Left renal pelvis (tissue), 4 donors: ENCODE results near the gene SLC5A9. TPM values are rescaled to one million over a fixed set of nuclear protein-coding genes. Genes with fewer than 3 reads are reported as not detected.
A peak's percentile ranks its signal among the peaks of the same experiment; 100 is the strongest.

Source experiments
- DNase-seq, 4 donors: peaks; one replicate each; pipeline ENCODE4 v3.0.0-alpha.2; 2013; ENCODE audit warnings: low read depth in 4 of 4, low spot score in 3 of 4
- polyA plus RNA-seq, 4 donors: library from polyadenylated mRNA; unstranded; fragments of 120-200 nt; gene quantifications; one replicate each; pipeline ENCODE4 v1.2.1, GENCODE V29; 2013; ENCODE audit not compliant: insufficient read length in 4 of 4

Gene SLC5A9
- polyA plus RNA-seq: 10 to 100 TPM in 3 of 4 donors, 1 to 10 TPM in 1; 1.9 to 18.7 (median 13.0) TPM

DNA sequence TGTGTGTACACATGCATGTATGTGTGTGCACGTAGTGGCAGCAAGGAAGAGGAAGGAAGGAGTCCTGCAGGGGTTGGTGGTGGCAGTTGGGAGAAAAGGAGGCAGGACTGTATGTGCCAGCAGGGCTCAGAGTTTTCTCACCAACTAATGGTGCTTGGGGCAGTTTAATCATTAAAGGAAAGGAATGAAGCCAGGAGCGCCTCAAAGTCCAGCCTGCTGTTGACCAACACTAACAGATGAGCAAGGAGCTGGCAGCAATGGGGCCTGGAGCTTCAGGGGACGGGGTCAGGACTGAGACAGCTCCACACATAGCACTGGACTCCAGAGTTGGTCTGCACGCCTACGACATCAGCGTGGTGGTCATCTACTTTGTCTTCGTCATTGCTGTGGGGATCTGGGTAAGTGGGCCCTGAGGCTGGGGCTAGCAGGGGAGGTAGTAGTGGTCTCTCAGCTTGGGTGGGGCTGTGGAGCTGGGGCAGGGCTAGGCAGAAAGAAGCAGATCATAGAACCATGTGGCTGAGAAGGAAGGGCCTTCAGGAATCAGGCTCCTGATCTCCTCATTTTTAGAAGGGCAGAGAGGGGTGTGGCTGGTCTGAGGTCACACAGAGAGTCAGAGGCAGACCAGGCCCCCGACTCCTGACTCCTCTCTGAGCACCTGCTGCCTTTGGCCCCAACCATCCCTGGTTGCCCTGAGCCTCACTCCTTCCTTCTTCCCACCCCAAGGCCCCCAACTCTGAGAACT, at the start of gene SLC5A9:
SLC5A9 (plus strand) TSS at position 216 of the 742 bp plus-strand sequence; CDS start at position 237, 21 bp downstream.
- DNase-seq: no peak

DNA sequence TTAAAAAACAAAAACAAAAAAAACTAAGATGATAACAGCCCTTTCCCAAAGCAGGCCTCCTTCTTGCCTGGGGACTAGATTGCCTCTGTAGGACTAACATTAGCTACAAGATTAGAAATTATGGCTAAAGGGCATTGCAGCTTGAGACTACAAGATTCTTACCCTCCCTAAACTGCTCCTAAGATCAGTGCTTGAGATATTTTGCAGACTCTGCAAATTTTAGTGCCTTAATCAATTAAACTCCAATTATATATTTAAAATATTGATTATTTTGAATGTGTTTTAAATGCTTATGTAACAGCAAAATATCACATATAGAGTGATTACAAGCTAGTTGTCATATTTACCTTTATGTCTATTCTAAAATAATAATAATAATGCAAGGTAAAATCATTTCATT, 47.4 kb upstream of the SLC5A9 start:
- DNase-seq: no peak

GRCh38 chr1:48177257-48177656, 45.3 kb upstream of the SLC5A9 start:
- no peak for DNase-seq

DNA sequence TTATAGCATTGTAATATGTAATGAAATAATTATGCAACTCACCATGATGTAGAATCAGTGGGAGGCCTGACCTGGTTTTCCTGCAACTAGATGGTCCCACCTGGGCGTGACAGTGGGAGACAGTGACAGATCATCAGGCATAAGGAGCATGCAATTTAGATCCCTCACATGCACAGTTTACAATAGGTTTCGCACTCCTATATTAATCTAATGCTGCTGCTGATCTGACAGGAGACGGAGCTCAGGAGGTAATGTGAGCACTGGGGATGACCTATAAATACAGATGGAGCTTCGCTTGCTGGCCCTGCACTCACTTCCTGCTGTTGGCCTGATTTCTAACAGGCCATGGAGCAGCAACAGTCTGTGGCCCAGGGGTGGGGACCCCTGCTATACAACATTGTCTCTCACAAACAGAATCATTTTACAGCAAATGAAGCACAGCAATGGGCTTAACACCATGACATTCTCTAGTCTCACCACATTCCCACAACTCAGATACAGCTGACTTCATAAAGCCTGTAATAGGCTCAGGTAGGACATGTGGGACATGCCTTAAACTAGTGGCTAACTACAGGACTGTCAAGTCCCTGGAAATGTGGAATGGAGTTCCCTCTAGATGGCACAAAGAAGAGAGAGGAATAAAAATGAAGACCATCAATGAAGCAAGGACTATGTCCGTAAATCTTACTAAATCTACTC, 40.7 kb upstream of the SLC5A9 start:
- DNase-seq: no peak

- no peak for DNase-seq
Measured at GRCh38 chr1:48182439-48182838, 40.1 kb upstream of the SLC5A9 start.

- no peak for DNase-seq
Measured at GRCh38 chr1:48186306-48186839, 36.1 kb upstream of the SLC5A9 start.

DNA sequence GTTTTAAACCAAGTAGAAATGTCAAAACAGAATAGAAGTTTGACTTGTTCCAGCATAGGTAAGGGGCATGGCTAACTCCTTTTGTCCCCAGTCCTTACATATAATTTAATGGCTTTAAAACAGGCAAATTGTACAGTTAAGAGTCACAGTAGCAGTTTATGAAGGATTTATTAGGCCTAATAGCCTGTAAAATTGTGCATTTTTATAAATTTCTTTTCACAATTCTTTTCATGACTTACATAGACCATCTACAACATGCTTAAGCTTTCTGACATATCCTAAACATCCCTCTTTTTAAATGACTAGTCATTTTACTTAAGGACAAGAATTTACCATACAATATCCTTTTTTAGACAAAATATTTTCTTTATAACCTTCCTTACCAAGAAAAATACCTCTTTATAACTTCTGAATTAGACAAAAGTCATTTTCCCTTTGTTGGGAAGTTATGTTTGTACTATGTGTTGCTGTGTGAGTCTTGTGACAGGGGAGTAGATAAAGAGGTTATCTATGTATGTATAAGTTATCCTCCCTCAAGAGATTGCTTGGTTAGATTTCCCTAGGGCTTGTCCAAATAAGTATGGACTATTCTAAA, 34.5 kb upstream of the SLC5A9 start:
- no peak for DNase-seq

DNA sequence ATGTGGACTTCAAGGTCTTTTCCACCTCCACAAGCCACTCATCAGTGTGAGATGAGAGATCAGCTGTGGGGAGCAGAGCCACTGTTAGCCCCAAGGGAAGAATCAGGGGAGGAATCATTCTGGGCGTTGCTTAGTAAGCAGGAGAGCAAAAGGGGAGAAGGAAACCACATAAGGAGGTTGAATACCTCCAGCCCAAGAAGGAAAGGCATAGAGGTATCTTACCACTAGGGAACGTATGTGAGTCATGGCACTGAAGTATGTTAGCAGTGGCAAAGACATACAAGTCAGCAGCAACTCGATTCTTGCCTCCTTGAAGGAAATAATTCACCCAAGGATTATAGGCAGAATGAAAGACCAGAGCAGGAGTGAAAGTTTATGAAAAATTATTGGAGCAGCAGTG, 31.6 kb upstream of the SLC5A9 start:
- DNase-seq: no peak

DNA sequence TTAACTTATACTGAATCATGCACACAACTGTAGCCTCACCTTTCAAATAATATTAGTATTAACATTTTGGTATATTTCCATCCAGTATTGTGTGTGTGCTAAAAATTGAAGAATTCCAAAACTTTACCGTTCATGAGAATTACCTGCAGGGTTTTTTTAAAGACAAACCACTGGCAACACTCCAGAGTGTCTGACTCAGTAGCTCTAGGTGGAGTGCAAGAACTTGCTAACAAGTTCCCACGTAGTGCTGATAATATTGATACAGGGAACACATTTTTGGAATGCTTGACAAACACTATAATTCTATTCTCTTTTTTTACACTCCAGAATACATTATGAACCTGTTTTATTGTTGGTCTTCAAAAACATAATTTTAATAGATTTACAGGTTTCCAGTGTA, 27.7 kb upstream of the SLC5A9 start:
- DNase-seq: no peak

DNA sequence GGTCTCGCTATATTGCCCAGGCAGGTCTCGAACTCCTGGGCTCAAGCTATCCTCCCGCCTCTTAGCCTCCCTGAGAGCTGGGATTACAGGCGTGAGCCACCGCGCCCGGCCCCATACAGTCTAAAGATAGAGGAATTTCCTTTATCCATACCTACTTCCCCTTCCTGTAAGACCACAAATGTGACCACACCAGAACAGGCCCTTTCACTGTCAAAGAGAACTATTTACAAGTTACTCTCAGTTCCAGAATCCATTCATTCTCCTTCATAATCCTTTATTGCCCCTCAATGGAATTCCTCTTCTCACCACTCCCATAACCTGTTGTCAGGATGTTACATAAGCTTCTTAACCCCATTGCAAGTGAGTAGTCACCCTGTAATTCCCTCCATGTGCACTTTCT, 26.3 kb upstream of the SLC5A9 start:
- no peak for DNase-seq

- no peak for DNase-seq
Measured at GRCh38 chr1:48198970-48199369, 23.5 kb upstream of the SLC5A9 start.

GRCh38 chr1:48200166-48200900, 22.2 kb upstream of the SLC5A9 start:
- DNase-seq: no peak

DNA sequence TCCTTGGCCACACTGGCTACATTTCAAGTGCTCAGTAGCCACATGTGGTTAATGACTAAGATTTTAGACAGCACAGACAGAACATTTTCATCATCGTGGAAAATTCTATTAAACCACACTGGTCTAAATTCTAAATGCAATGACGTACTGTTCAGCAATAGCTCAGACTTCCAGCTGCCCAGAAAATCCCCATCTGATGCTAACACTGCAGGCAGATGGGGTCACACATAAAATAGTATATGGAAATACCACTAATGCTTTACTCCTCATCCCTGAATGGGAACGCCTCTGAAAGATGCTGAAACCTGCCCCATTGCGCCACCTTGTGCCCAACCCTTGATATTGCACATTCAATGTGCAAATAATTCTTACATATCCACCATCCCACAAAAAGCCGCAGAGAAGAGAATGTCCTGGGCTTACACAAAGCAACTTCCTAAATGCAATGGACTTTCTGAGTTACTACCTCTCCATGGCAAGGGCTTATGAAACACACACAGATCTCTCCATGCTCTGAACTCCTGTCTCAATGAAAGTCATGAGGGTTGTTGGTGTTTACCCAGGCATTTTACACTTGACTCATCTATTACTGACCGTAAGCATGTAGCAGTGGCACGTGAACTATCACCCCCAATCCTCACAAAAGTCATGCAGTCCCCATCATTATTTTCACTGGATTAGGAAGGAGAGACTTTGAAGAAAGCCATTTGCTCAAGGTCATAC, 20.3 kb upstream of the SLC5A9 start:
- peak in 1 of 4 donors; percentile 47 for DNase-seq

DNA sequence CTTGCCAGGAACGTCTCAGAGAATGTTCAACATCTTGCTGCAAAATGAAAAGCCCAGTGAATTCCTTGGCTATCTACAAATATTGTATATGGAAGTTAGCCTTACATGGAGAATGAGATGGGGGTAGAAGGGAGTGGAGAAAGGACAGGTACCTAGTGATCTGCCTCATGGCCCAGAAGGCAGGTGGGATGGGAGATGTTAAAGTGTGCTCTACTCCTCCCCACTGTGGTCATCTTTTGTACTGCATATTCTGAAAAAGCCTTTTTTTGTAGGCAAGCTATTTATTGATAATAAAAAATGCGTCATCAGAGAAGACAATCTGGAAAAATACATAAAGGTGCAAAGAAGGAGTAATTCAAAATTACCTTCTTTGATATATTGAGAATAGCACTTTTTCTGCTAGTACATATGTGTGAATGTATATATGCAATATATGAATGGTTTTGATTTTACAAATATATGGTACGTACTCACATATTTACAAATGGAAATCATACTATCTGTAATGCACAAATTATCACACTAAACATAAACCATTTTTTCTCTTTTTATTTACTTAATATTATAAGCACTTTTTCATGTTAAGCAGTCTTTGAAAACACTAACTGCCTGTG, 19.1 kb upstream of the SLC5A9 start:
- DNase-seq: no peak

DNA sequence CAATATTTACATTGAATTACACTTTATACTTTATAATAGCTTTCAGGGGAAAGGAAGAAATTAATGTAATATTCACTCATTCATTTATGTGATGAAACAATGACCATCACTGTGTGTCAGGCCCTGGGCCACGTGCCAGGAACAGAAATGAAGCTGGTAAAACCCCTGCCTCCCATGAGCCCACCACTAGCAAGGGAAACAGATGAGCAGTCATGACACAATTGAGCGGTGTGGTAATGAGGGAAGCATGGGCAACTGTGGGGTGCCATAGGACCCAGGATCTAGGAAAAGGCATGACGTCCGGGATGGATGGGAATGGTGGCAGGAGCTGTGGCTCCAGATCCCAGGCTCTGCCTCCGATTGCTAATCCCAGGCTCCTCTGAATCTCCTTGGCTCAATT, 17.0 kb upstream of the SLC5A9 start:
- no peak for DNase-seq

GRCh38 chr1:48206371-48206770, 16.1 kb upstream of the SLC5A9 start:
- DNase-seq: no peak

DNA sequence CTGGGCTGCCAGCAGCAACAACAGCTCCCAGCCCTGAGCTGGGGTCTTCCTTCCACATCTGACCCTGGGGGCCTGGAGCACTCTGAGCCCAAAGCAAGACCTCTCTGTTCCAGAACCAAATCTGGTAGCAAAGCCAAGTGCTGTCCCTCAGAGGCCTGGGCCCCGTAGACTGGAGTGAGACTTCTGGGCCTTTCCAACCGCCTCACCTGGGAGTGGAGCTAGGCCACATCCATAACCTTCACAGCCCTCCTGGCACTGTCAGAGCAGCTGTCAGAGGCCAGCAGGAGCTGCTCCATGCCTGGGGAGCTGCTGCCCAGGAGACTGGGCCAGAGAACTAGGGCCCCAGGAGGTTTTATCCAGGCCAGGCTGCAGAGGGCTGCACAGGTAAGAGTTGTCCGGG, 15.4 kb upstream of the SLC5A9 start:
- no peak for DNase-seq

GRCh38 chr1:48207536-48208075, 14.9 kb upstream of the SLC5A9 start:
- DNase-seq: no peak

DNA sequence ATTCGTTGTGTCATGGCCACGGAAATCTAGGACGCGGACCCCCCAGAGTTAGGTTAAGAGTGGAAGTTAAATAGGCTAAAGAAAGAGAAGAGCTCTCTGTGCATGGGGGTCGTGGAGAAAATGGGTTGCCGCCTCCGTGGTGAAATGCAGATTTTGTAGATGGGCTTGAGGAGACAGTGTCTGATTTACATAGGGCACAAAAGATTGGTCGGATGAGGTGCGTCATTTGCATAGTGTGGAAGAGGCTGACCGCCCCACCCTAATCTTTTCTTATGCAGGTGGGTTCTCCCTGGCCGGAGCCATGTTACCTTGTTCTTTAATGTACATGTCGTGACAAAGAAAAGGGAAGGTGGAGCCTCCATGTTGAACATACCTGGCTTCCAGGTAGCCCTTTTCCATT, 14.3 kb upstream of the SLC5A9 start:
- DNase-seq: no peak
